ENCODE measurements around the gene NCDN. TPM values are rescaled to one million over a fixed set of nuclear protein-coding genes. Genes with fewer than 3 reads are reported as not detected.

The NCDN gene
- total RNA-seq, 1 donor from 2014 or later: 20.2 TPM

DNA sequence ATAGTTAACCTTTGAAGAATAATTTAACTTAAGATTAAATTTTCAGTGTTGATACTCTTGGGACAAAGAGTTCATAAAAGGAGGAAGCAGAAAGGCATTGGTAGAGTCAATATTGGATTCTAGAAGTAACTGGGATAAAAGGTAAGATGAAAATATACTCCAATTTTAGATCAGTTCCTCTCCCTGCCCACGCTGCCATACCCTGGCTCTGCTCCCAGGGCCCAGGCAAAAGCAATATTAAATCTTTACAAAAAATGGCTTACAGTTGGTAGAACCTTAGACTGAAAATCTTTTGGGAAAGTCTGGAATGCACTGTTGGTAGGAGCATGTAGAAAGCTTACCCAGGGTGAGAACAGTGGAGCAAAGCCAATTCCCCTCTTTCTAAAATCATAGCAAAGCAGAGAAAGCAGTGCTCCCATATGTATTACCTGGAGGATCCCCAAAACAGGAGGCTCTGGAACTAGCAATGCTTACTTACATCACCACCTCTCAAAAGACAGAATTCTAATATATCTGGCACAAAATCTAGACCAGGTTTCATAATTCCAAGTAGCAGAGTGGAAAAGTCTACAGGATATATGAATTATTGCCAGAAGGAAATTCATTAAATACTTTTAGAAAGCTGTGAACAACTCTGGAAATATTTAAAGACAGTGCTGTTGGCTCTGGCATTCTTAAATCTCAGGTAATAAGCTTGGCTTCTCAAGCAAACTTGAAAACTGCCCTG, 24.9 kb upstream of the NCDN start:
- Histone ChIP-seq H3K27me3 (ENCODE audit: low read depth) (no peaks in the 10 kb centered on the region), H3K4me3 (no peak overlapping the region), H3K27ac (no peak overlapping the region), H3K36me3 (peaks cover 8% of the 10 kb centered on the region), H3K9me3 (no peaks in the 10 kb centered on the region), H3K4me1 (peaks cover 29% of the 10 kb centered on the region)
- ATAC-seq (peak in 1 of 2 donors; percentile 55), DNase-seq (no peak)
- intact Hi-C loops (cut with DNase I): no loop called here
- TF ChIP-seq, protein P1, sequence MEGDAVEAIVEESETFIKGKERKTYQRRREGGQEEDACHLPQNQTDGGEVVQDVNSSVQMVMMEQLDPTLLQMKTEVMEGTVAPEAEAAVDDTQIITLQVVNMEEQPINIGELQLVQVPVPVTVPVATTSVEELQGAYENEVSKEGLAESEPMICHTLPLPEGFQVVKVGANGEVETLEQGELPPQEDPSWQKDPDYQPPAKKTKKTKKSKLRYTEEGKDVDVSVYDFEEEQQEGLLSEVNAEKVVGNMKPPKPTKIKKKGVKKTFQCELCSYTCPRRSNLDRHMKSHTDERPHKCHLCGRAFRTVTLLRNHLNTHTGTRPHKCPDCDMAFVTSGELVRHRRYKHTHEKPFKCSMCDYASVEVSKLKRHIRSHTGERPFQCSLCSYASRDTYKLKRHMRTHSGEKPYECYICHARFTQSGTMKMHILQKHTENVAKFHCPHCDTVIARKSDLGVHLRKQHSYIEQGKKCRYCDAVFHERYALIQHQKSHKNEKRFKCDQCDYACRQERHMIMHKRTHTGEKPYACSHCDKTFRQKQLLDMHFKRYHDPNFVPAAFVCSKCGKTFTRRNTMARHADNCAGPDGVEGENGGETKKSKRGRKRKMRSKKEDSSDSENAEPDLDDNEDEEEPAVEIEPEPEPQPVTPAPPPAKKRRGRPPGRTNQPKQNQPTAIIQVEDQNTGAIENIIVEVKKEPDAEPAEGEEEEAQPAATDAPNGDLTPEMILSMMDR (IDR thresholded peaks at IDR 0.05): no peak

DNA sequence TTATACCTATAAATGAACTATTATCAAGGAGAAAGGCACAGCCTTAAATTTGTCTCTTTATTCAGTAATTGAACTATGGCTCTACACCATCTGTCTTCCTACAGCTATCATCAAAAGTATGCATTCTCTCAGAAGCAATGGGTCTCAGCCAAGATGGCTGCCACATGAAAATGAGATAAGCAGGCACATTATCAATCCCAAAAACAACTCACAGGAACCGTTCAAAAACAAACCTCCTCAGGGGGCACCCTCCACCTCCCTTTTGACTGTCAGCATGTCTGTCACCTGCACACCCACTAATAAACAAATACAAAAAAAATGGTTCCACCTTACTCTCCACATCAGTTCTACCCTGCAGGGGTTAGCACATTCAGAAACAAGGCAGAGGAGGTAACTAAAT, 24.0 kb upstream of the NCDN start:
- H3K36me3 ChIP-seq: peaks cover 8% of the 10 kb centered on the region
- H3K27ac ChIP-seq: no peak overlapping the region
- no peaks in the 10 kb centered on the region for H3K27me3 ChIP-seq (ENCODE audit: low read depth)
- no peak overlapping the region for H3K4me3 ChIP-seq
- intact Hi-C loops (cut with DNase I): no loop called here
- H3K9me3 ChIP-seq: no peaks in the 10 kb centered on the region
- peaks cover 37% of the 10 kb centered on the region for H3K4me1 ChIP-seq
- ATAC-seq: no peak
- no peak for DNase-seq
- TF ChIP-seq, protein P1 (IDR thresholded peaks at IDR 0.05): no peak

DNA sequence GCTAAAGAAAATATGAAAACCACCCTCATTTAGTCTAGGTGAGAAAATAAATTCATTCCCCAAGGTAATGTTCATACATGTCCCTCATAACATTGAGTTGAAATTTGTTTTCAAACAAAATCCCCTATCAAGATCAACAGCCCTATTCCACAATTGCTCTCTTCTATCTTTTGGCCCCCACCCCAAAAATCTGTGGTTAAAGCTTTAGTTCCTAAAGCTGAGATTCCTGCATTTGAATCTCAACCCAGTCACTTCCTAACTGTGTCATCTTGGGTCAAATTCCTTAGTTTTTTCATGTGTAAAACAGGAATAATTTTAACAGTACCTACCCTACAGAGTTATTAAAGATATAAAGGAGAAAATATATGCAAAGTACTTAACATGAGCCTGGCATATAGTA, 22.4 kb upstream of the NCDN start:
- TF ChIP-seq, protein P1 (IDR thresholded peaks at IDR 0.05): no peak
- Histone ChIP-seq H3K4me1 (peaks cover 54% of the 10 kb centered on the region), H3K36me3 (peaks cover 8% of the 10 kb centered on the region), H3K4me3 (no peak overlapping the region), H3K27me3 (ENCODE audit: low read depth) (no peaks in the 10 kb centered on the region), H3K9me3 (no peaks in the 10 kb centered on the region), H3K27ac (no peak overlapping the region)
- DNase-seq (no peak), ATAC-seq (no peak)
- intact Hi-C loops (cut with DNase I): no loop called here

- H3K4me1 ChIP-seq: peaks cover 68% of the 10 kb centered on the region
- H3K27ac ChIP-seq: no peak overlapping the region
- no peaks in the 10 kb centered on the region for H3K36me3 ChIP-seq
- no peak overlapping the region for H3K4me3 ChIP-seq
- no peaks in the 10 kb centered on the region for H3K9me3 ChIP-seq
- intact Hi-C loops (cut with DNase I): no loop called here
- TF ChIP-seq, protein P1 (IDR thresholded peaks at IDR 0.05): no peak
- ATAC-seq (no peak), DNase-seq (no peak)
- no peaks in the 10 kb centered on the region for H3K27me3 ChIP-seq (ENCODE audit: low read depth)
Measured at GRCh38 chr1:35536556-35537162, 20.9 kb upstream of the NCDN start.

- intact Hi-C loops (cut with DNase I): no loop called here
- no peak for DNase-seq
- TF ChIP-seq, protein P1 (IDR thresholded peaks at IDR 0.05): no peak
- no peaks in the 10 kb centered on the region for H3K36me3 ChIP-seq
- no peaks in the 10 kb centered on the region for H3K9me3 ChIP-seq
- ATAC-seq: no peak
- no peaks in the 10 kb centered on the region for H3K27me3 ChIP-seq (ENCODE audit: low read depth)
- H3K4me3 ChIP-seq: no peak overlapping the region
- H3K4me1 ChIP-seq: peaks cover 69% of the 10 kb centered on the region
- peak overlapping the region; percentile 57 for H3K27ac ChIP-seq
Measured at GRCh38 chr1:35537806-35538205, 19.8 kb upstream of the NCDN start.
